UCSD-AML1 (cell line): Measurements from ENCODE around the gene ZDHHC12.

Experiments used
- DNase-seq: peaks from one replicate; lab custom pipeline; 2025; ENCODE audit not compliant: unreplicated experiment; lab: John Stamatoyannopoulos, UW

The ZDHHC12 gene, protein sequence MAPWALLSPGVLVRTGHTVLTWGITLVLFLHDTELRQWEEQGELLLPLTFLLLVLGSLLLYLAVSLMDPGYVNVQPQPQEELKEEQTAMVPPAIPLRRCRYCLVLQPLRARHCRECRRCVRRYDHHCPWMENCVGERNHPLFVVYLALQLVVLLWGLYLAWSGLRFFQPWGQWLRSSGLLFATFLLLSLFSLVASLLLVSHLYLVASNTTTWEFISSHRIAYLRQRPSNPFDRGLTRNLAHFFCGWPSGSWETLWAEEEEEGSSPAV

DNA sequence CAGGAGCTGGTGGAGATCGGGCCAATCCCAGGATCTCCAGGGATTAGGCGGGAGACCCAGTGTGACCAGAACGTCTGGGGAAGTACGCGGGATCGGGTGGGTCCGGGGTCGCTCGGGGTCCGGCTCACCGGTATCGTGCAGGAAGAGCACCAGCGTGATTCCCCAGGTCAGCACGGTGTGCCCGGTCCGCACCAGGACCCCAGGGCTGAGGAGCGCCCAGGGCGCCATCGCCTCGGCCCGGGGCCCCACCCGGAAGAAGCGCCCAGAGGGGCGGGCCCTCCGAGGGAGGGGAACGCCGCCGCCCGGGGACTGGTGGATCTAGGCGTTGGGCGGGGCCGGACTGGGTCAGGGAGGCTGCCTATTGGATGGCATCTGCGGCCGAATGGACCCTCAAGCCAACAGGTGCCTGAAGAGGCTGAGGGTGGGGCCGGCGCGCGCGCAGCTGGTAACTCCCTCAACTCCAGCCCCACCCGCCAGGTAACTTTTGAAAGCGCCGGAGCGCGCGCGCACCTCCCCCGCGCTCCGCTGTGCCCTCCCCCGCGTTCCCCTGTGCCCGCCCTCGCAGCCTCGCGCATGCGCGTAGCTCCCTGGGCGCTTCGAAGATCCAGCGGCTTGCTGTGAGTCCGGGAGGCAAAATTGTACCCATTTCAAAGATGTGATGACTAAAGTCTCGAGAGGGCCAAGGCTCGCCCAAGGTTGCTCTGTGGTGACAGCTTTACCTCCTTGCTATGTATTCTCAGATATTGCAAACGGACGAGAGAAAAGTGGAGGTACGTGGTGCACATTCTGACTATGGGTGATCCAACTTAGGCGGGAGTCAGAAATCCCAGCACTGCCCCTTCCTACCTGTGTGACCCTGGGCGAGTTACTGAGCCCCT lies at the start of gene ZDHHC12:
Gene ZDHHC12 (minus strand): TSS at position 262 of the 878 bp plus-strand sequence. CDS start 34 bp downstream, at position 228.
- DNase-seq = peak; percentile 99

DNA sequence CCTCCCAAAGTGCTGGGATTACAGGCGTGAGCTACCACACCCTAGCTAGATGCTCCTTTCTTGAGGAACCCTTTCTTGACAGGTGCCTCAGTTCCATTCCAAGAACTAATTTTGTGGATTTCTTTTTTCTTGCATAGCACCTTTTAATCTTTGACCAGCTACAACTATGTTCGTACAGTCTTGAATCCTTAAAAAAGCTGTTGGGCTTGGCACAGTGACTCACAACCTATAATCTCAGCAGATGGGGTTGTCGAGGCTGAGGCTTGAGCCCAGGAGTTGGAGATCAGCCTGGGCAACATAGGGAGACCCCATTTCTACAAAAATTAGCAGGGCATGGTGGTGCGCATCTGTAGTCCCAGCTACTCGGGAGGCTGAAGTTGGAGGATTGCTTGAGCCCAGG lies 49.1 kb upstream of the ZDHHC12 start:
- no peak for DNase-seq

- peak; percentile 93 for DNase-seq
Measured at GRCh38 chr9:128771745-128772519, 48.0 kb upstream of the ZDHHC12 start, which contains the start of gene ZER1. ZER1 (minus strand) TSS chr9:128771927; CDS start chr9:128755565, 16,362 bp downstream.

DNA sequence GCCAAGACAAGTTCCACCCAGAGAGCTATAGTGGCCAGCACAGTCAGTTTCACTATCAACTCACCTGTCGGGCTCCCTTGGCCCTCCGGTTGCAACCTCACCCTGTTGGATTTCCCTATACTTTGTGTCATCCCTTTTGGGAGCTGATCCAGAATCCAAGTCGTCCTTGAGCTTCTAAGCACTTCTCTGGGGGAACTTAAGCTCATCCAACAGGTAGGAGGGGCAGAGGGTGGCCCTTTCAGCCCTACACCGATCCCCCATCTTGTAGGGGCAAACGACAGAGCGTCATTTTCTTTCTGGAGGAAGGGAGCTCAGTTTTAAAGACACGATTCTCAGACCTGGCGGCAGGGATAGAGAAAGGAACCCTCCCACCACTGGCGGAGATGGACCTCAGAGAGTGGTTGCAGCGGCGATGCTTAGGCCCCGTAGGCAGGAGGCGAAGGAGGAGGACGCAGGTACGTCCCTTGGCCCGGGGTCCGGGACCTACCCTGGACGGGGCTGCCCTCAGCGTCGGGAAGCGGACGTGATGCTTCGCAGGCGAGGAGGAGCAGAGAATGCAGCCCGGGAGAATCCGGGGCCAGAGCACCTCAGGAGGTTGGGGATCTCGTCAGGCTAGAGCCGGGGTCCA lies 47.3 kb upstream of the ZDHHC12 start:
- DNase-seq = peak; percentile 72

- no peak for DNase-seq
Measured at GRCh38 chr9:128770286-128771030, 46.5 kb upstream of the ZDHHC12 start.

DNA sequence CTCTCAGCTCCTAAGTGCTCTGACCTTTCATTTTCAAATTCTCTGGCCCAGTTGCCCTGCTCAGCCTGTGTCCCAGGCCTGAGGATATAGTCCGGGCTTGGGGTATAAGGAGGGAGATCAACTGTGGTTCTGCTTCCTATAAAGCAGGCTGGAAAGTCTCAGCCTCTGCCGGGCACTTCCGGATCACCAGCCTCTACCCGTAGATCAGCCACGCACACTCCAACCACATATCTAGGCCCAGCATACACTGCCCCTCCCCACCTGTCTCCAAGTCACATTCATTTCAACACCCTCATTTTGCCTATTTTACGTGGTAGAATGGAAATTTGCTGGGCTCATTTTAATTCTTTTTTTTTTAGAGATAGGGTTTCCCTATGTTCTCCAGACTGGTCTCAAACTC lies 44.7 kb upstream of the ZDHHC12 start:
- no peak for DNase-seq

- DNase-seq = no peak
Measured at GRCh38 chr9:128765499-128765898, 41.6 kb upstream of the ZDHHC12 start.

GRCh38 chr9:128764361-128764760 lies 40.4 kb upstream of the ZDHHC12 start:
- DNase-seq = peak; percentile 25

- no peak for DNase-seq
Measured at GRCh38 chr9:128762671-128763449, 38.9 kb upstream of the ZDHHC12 start.

DNA sequence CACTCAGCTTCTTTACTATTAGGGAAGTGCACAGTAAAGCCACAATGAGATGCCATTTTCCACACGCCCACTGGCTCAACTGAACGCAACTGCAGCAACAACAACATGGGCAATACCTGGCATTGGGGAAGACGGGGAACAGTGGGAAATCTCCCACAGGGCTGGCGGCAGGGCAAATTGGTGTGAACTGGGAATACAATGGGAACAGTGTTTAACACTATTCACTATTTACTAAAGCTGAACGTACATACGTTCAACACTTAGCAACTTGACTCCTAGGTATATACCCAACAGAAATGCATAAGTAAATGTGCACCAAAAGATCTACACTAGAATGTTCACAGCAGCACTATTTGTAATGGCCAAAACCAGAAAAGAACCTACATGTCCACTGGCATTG lies 33.7 kb upstream of the ZDHHC12 start:
- DNase-seq = no peak

DNA sequence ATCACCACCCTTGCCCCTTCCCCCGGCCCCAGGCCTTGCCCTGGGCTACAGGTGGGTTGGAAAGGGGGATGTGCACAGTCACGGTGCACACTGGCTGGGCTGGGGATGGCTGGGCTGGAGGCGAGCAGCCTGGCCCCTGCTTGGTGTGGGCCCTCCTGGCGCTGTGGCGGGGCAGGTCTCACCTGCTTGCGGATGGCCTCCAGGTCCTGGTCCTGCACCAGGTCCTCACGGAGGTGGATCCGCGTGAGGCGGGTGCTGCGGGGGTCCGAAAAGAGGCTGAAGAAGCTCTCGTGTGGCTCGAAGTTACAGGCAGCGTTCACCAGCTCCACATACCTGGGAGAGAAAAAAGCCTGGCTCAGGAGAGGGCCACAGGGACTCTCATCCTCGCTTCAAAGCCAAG lies 29.7 kb upstream of the ZDHHC12 start:
- DNase-seq = no peak

DNA sequence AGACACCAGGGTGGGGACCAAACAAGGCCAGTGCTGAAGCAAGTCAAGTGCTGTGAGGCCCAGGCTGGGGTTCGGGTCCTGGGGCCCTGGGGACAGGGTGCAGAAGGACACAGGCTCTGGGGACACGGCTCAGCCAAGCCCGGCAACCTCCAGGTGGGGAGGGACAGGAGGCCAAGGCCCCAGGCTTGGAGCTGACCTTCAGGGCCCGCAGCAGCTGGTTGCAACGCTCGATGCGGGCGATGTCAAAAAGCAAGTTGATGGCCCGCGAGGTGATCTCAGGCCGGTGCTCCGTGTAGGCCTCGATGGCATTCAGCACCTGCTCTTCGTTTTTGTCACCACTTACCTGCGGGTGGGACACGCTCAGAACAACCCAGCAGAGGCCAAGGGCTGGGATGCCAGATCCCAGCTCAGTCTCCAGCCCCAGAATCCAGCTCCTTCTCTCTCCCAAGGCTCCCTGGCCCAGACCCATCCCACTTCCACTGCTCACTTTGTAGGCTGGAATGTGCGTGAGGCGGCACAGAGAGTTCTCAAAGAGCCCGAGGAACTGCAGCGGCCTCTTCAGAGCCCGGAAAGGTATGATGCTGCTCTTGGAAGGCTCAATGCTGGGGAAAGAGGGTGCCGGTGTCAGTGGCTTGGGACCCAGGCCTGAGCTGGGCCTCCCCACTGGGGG lies 27.1 kb upstream of the ZDHHC12 start:
- DNase-seq = no peak

DNA sequence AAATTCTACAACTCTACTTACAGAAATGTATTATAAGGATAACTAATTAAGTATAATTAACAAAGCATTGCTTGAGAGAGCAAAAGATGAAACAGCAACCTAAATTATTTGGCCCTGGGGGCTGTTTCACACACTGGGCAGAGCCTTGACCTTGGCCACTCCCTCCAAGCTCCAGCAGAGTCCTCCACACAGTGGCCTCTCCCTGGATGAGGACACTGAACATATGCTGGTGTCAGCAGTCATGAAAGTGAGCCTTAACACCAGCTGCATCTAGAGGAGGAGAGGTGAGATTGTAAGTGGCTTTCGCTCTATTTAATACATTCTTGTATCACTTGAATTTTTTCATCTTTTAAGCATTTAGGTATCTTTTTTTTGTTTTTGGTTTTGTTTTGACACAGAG lies 23.3 kb upstream of the ZDHHC12 start:
- no peak for DNase-seq

DNA sequence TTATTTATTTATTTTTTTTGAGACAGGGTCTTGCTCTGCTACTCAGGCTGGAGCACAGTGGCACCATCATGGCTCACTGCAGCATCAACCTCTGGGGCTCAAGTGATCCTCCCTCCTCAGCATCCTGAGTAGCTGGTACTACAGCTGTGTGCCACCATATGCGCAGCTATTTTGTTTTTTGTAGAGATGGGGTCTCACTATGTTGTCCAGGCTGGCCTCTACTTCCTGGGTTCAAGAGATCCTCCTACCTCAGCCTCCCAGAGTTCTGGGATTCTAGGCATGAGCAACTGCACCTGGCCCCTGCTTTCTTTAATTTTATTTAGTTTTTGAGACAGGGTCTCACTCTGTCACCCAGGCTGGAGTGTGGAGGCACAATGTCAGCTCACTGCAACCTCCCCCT lies 19.5 kb upstream of the ZDHHC12 start:
- DNase-seq = no peak

GRCh38 chr9:128742401-128742800 lies 18.5 kb upstream of the ZDHHC12 start:
- no peak for DNase-seq

GRCh38 chr9:128735373-128735772 lies 11.4 kb upstream of the ZDHHC12 start:
- no peak for DNase-seq

DNA sequence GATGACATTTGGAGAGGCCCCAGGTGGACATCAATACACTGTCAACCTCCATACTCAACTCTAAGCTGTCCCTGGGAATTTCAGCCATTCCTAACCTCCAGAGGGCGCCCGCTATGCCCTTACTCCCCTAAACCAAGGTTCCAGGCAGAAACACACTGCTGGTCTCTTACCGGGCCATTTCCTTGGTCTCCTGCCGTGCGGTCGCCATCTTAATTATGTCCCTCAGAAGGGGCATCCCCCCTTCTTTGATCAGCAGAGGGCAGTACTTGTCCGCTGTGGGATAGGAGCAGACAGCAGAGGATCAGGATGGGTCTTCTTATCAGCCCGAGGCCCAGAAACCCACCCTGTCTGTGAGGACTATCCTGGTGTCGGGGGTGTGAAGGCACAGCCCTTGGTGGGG lies 9.3 kb upstream of the ZDHHC12 start:
- DNase-seq = peak; percentile 70

- DNase-seq = no peak
Measured at GRCh38 chr9:128732576-128732975, 8.6 kb upstream of the ZDHHC12 start.

GRCh38 chr9:128731691-128732090 lies 7.8 kb upstream of the ZDHHC12 start:
- no peak for DNase-seq
